ACC112 (cell line): ENCODE results near the gene NDUFB8.

Experiments
- H2AFZ ChIP-seq: fragments of 200-600 bp; sonication (generic); one replicate; pipeline ENCODE4 v1.6.0; 2017; ENCODE audit warnings: antibody characterized with exemption, low read length; ENCODE audit not compliant: unreplicated experiment
- H3K27ac ChIP-seq: fragments of 200-600 bp; sonication (generic); 2 replicates; pipeline ENCODE4 v1.5.1; 2014; ENCODE audit warnings: low read depth, mild to moderate bottlenecking, antibody characterized with exemption, low read length, moderate library complexity
- H3K27me3 ChIP-seq: fragments of 200-600 bp; sonication (generic); 2 replicates; pipeline ENCODE4 v1.6.1; 2014; ENCODE audit warnings: mild to moderate bottlenecking, antibody characterized with exemption, low read length, moderate library complexity, mixed read lengths; ENCODE audit not compliant: insufficient read depth
- H3K36me3 ChIP-seq: fragments of 200-600 bp; sonication (generic); 2 replicates; pipeline ENCODE4 v1.6.1; 2016; ENCODE audit warnings: mild to moderate bottlenecking, antibody characterized with exemption, low read length, moderate library complexity, mixed read lengths; ENCODE audit not compliant: insufficient read depth
- H3K4me1 ChIP-seq: fragments of 200-600 bp; sonication (generic); one replicate; pipeline ENCODE4 v1.6.1; 2016; ENCODE audit warnings: low read length, mixed read lengths; ENCODE audit not compliant: insufficient read depth, unreplicated experiment, control insufficient read depth
- H3K4me3 ChIP-seq: fragments of 200-600 bp; sonication (generic); 2 replicates; pipeline ENCODE4 v1.5.1; 2014; ENCODE audit warnings: mild to moderate bottlenecking, low read depth, low read length
- H3K79me2 ChIP-seq: fragments of 200-600 bp; sonication (generic); one replicate; pipeline ENCODE4 v1.6.0; 2016; ENCODE audit warnings: low read length; ENCODE audit not compliant: control insufficient read depth, unreplicated experiment, insufficient read depth

The NDUFB8 gene

GRCh38 chr10:100566561-100566960 lies 36.9 kb upstream of the NDUFB8 start:
- no peak overlapping the region for H2AFZ ChIP-seq
- no peak overlapping the region for H3K27ac ChIP-seq
- H3K79me2 ChIP-seq = no peaks in the 10 kb centered on the region
- no peak overlapping the region for H3K4me3 ChIP-seq
- peaks cover 70% of the 10 kb centered on the region for H3K27me3 ChIP-seq
- no peaks in the 10 kb centered on the region for H3K36me3 ChIP-seq
- no peaks in the 10 kb centered on the region for H3K4me1 ChIP-seq

- Histone ChIP-seq H3K27me3 (peaks cover 58% of the 10 kb centered on the region), H3K36me3 (no peaks in the 10 kb centered on the region), H3K27ac (no peak overlapping the region), H3K4me1 (no peaks in the 10 kb centered on the region), H2AFZ (no peak overlapping the region), H3K4me3 (no peak overlapping the region), H3K79me2 (no peaks in the 10 kb centered on the region)
Measured at GRCh38 chr10:100565206-100565985, 35.7 kb upstream of the NDUFB8 start.

- Histone ChIP-seq H3K27me3 (peaks cover 26% of the 10 kb centered on the region), H3K27ac (no peak overlapping the region), H2AFZ (no peak overlapping the region), H3K36me3 (no peaks in the 10 kb centered on the region), H3K4me1 (no peaks in the 10 kb centered on the region), H3K79me2 (no peaks in the 10 kb centered on the region), H3K4me3 (peak overlapping the region; percentile 8)
Measured at GRCh38 chr10:100562008-100562672, 32.5 kb upstream of the NDUFB8 start.

GRCh38 chr10:100561005-100561404 lies 31.3 kb upstream of the NDUFB8 start:
- Histone ChIP-seq H3K79me2 (no peaks in the 10 kb centered on the region), H3K4me1 (no peaks in the 10 kb centered on the region), H3K27ac (no peak overlapping the region), H3K27me3 (peaks cover 15% of the 10 kb centered on the region), H3K4me3 (no peak overlapping the region), H2AFZ (no peak overlapping the region), H3K36me3 (no peaks in the 10 kb centered on the region)

- Histone ChIP-seq H2AFZ (no peak overlapping the region), H3K4me1 (no peaks in the 10 kb centered on the region), H3K79me2 (no peaks in the 10 kb centered on the region), H3K36me3 (no peaks in the 10 kb centered on the region), H3K27ac (no peak overlapping the region), H3K4me3 (no peak overlapping the region), H3K27me3 (peaks cover 8% of the 10 kb centered on the region)
Measured at GRCh38 chr10:100560248-100560647, 30.6 kb upstream of the NDUFB8 start.

- Histone ChIP-seq H2AFZ (no peak overlapping the region), H3K4me1 (no peaks in the 10 kb centered on the region), H3K4me3 (no peak overlapping the region), H3K36me3 (peaks cover 6% of the 10 kb centered on the region; the same call in 1 of the 2 replicates), H3K79me2 (no peaks in the 10 kb centered on the region), H3K27ac (no peak overlapping the region), H3K27me3 (no peaks in the 10 kb centered on the region)
Measured at GRCh38 chr10:100554902-100555301, 25.2 kb upstream of the NDUFB8 start.

- H3K36me3 ChIP-seq = peaks cover 8% of the 10 kb centered on the region; the same call in 1 of the 2 replicates
- H3K4me1 ChIP-seq = no peaks in the 10 kb centered on the region
- H2AFZ ChIP-seq = no peak overlapping the region
- H3K79me2 ChIP-seq = no peaks in the 10 kb centered on the region
- H3K27ac ChIP-seq = no peak overlapping the region
- no peak overlapping the region for H3K4me3 ChIP-seq
- H3K27me3 ChIP-seq = no peaks in the 10 kb centered on the region
Measured at GRCh38 chr10:100553929-100554328, 24.3 kb upstream of the NDUFB8 start.

- peaks cover 15% of the 10 kb centered on the region for H3K36me3 ChIP-seq
Measured at GRCh38 chr10:100551738-100552137, 22.1 kb upstream of the NDUFB8 start.

GRCh38 chr10:100551196-100551595 lies 21.5 kb upstream of the NDUFB8 start:
- Histone ChIP-seq H3K27me3 (no peaks in the 10 kb centered on the region), H3K36me3 (peaks cover 15% of the 10 kb centered on the region), H2AFZ (no peak overlapping the region), H3K79me2 (no peaks in the 10 kb centered on the region), H3K4me1 (no peaks in the 10 kb centered on the region), H3K4me3 (no peak overlapping the region), H3K27ac (no peak overlapping the region)

More at GRCh38 chr10:100551738-100552137, 22.1 kb upstream of the NDUFB8 start:
- Histone ChIP-seq H3K79me2 (no peaks in the 10 kb centered on the region), H2AFZ (no peak overlapping the region), H3K27me3 (no peaks in the 10 kb centered on the region), H3K4me1 (no peaks in the 10 kb centered on the region), H3K27ac (no peak overlapping the region), H3K4me3 (no peak overlapping the region)

- H2AFZ ChIP-seq = no peak overlapping the region
- no peaks in the 10 kb centered on the region for H3K79me2 ChIP-seq
- no peak overlapping the region for H3K27ac ChIP-seq
- no peak overlapping the region for H3K4me3 ChIP-seq
- no peaks in the 10 kb centered on the region for H3K27me3 ChIP-seq
- H3K4me1 ChIP-seq = no peaks in the 10 kb centered on the region
- H3K36me3 ChIP-seq = peaks cover 21% of the 10 kb centered on the region
Measured at GRCh38 chr10:100544950-100545349, 15.3 kb upstream of the NDUFB8 start.

GRCh38 chr10:100537475-100537874 lies 7.8 kb upstream of the NDUFB8 start:
- Histone ChIP-seq H2AFZ (no peak overlapping the region), H3K36me3 (peaks cover 20% of the 10 kb centered on the region), H3K4me1 (peaks cover 23% of the 10 kb centered on the region), H3K4me3 (peak overlapping the region; percentile 90; the same call in 1 of the 2 replicates), H3K27me3 (no peaks in the 10 kb centered on the region), H3K79me2 (peaks cover 29% of the 10 kb centered on the region), H3K27ac (no peak overlapping the region)
